Neural crest cell (in vitro differentiated cells): ENCODE results near the gene RPS23. TPM values are rescaled to one million over a fixed set of nuclear protein-coding genes. Genes with fewer than 3 reads are reported as not detected.

Experiments used
- DNase-seq: peaks from one replicate; pipeline ENCODE4 v3.0.0; 2021; ENCODE audit warnings: low read depth, mixed read lengths, low spot score
- H3K27ac Mint-ChIP-seq: one replicate; pipeline ENCODE4 v1.8.0; 2021; ENCODE audit warnings: mild to moderate bottlenecking, mixed read lengths; ENCODE audit not compliant: unreplicated experiment
- H3K27me3 Mint-ChIP-seq: 2 replicates; pipeline ENCODE4 v1.8.0; 2021; ENCODE audit warnings: low read depth, mild to moderate bottlenecking, mixed read lengths
- H3K36me3 Mint-ChIP-seq: 2 replicates; pipeline ENCODE4 v1.8.0; 2021; ENCODE audit warnings: low read depth, mild to moderate bottlenecking, mixed read lengths
- H3K4me1 Mint-ChIP-seq: 2 replicates; pipeline ENCODE4 v1.8.0; 2021; ENCODE audit warnings: mixed read lengths
- H3K4me3 Mint-ChIP-seq: one replicate; pipeline ENCODE4 v1.8.0; 2021; ENCODE audit warnings: mild to moderate bottlenecking, mixed read lengths
- H3K9me3 Mint-ChIP-seq: 2 replicates; pipeline ENCODE4 v1.8.0; 2021; ENCODE audit warnings: mixed read lengths
- total RNA-seq: library from RNA; stranded (reverse); gene quantifications from 2 replicates; pipeline ENCODE4 v1.2.1, GENCODE V29; 2021
- TF ChIP-seq, protein P1 (sequence below): fragments of 200-600 bp; sonication (generic); conservative IDR thresholded peaks from 2 replicates; pipeline ENCODE4 v1.5.0; 2021; ENCODE audit warnings: antibody characterized with exemption, mild to moderate bottlenecking

RPS23 gene
- total RNA-seq, 1 donor from 2014 or later, result 2,556 TPM

DNA sequence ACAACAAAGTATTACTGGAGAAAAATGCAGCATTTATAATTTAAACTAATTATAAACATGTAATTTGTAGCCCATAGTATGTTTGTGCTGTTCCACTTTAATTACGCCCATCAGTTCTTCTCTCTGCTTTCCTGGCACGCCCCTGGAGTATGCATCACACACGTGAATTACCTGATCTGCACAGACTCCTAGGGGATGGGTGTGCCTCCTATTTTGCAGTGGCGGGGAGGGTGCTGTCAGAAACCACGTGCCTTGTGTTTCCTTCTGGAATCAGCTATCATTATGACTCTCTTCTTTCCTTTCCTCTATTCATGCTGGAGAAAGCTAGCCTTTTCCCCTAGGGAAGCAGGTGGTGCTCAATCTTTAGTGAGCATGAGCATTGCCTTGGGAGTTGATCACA, 43.3 kb downstream of the RPS23 start:
- Mint-ChIP-seq H3K4me1 (no peaks in the 10 kb centered on the region), H3K9me3 (no peaks in the 10 kb centered on the region), H3K36me3 (no peaks in the 10 kb centered on the region), H3K27me3 (no peaks in the 10 kb centered on the region), H3K4me3 (no peak overlapping the region), H3K27ac (no peak overlapping the region)
- TF ChIP-seq, protein P1, sequence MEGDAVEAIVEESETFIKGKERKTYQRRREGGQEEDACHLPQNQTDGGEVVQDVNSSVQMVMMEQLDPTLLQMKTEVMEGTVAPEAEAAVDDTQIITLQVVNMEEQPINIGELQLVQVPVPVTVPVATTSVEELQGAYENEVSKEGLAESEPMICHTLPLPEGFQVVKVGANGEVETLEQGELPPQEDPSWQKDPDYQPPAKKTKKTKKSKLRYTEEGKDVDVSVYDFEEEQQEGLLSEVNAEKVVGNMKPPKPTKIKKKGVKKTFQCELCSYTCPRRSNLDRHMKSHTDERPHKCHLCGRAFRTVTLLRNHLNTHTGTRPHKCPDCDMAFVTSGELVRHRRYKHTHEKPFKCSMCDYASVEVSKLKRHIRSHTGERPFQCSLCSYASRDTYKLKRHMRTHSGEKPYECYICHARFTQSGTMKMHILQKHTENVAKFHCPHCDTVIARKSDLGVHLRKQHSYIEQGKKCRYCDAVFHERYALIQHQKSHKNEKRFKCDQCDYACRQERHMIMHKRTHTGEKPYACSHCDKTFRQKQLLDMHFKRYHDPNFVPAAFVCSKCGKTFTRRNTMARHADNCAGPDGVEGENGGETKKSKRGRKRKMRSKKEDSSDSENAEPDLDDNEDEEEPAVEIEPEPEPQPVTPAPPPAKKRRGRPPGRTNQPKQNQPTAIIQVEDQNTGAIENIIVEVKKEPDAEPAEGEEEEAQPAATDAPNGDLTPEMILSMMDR, result no peak
- DNase-seq, result no peak

DNA sequence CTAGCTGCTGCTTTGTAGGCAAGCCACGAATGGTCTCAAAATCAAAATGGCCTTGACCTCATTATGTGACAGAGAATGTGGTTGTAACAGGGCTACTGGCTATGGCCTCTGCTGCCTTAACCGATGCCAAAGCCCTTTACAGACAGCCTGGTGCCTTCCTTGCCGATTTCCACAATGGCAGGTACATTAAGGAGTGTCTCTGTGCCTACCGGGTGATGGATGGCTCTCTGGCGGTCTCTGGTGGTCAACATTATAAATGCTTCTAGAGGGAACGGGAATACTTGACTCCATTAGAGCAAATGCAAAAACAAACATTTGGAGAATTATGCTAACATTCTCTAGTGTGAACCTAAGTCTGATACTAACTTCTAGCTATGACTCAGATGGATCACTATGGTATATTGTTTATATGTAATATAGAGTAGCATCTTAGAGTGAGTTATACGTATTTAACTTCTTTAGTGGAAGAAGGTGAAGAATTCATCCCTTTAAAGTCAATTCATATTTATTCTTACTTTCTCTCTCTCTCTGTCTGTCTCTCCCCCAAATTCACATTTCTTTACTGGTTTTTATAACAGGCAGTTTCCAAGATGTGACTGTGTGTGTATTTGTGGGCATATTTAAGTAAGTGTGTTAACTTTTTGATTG, 52.5 kb downstream of the RPS23 start:
- peak overlapping the region; percentile 31 for H3K27ac Mint-ChIP-seq
- DNase-seq, result peak; percentile 79
- no peak overlapping the region for H3K4me3 Mint-ChIP-seq
- H3K4me1 Mint-ChIP-seq, result peaks cover 5% of the 10 kb centered on the region
- TF ChIP-seq, protein P1, result peak; percentile 93
- H3K27me3 Mint-ChIP-seq, result no peaks in the 10 kb centered on the region
- no peaks in the 10 kb centered on the region for H3K36me3 Mint-ChIP-seq
- H3K9me3 Mint-ChIP-seq, result no peaks in the 10 kb centered on the region
